ENCODE data around the gene GBP3. TPM values are rescaled to one million over a fixed set of nuclear protein-coding genes. Genes with fewer than 3 reads are reported as not detected.
A peak's percentile ranks its signal among the peaks of the same experiment; 100 is the strongest.
"Not testable (repeated sequence)": the region's sequence is repeated elsewhere in the genome, so short reads cannot be mapped to it uniquely, and the experiment has no call there.

The GBP3 gene
- total and polyA plus RNA-seq, 8 donors: 3.6 to 57.7 (median 17.1) TPM

DNA sequence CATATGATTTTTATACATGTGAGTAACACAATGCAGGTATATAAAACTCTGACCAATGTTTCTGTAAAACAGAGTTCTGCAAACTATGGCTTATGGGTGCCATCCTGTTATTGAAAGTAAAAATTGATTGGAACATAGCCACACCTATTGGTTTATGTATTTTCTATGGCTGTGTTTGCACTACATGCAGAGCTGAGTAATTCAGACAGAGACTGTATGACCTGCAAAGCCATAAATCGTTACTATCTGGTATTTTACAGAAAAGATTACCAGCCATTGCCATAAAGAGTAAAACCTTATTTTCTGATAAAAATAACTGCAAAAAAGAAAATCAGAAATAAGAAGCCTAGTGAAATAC, 29.3 kb upstream of the GBP3 start:
- WGBS, 5 donors: 74 to 85% (median 77%) methylated on average over 1 of the region's 1 CpG
- H3K9me3 ChIP-seq: no peaks in the 10 kb centered on the region
- no peak overlapping the region for H3K27ac ChIP-seq

GRCh38 chr1:89051300-89051954, 28.8 kb upstream of the GBP3 start:
- H3K9me3 ChIP-seq: no peaks in the 10 kb centered on the region
- no peak overlapping the region for H3K4me3 ChIP-seq
- intact Hi-C loops (cut with DNase I; ENCODE audit: low total_unique reads): no loop called here
- H3K4me1 ChIP-seq: no peaks in the 10 kb centered on the region
- TF ChIP-seq EP300 (IDR thresholded peaks at IDR 0.05): no peak
- no peak for TF ChIP-seq POLR2AphosphoS5 (IDR thresholded peaks at IDR 0.05)
- TF ChIP-seq POLR2A (IDR thresholded peaks at IDR 0.05): no peak
- no peak for TF ChIP-seq CTCF (IDR thresholded peaks at IDR 0.05)
- no peak overlapping the region for H3K27ac ChIP-seq
- H3K36me3 ChIP-seq: peaks cover 19 to 73% (median 70%) of the 10 kb centered on the region in 4 donors
- 82 to 96% (median 87%) methylated on average over 9 of the region's 9 CpGs for WGBS, 5 donors
- DNase-seq: peak in 1 of 2 donors; percentile 38
- H3K27me3 ChIP-seq: no peaks in the 10 kb centered on the region

More for the DNA sequence above, 29.3 kb upstream of the GBP3 start:
- no peaks in the 10 kb centered on the region for H3K27me3 ChIP-seq
- intact Hi-C loops (cut with DNase I; ENCODE audit: low total_unique reads): no loop called here
- no peak for TF ChIP-seq POLR2A (IDR thresholded peaks at IDR 0.05)
- no peak for TF ChIP-seq EP300 (IDR thresholded peaks at IDR 0.05)
- no peak for TF ChIP-seq POLR2AphosphoS5 (IDR thresholded peaks at IDR 0.05)
- no peak for TF ChIP-seq CTCF (IDR thresholded peaks at IDR 0.05)
- no peak overlapping the region for H3K4me3 ChIP-seq
- H3K4me1 ChIP-seq: no peaks in the 10 kb centered on the region
- DNase-seq: no peak
- H3K36me3 ChIP-seq: peaks cover 19 to 78% (median 75%) of the 10 kb centered on the region in 4 donors

DNA sequence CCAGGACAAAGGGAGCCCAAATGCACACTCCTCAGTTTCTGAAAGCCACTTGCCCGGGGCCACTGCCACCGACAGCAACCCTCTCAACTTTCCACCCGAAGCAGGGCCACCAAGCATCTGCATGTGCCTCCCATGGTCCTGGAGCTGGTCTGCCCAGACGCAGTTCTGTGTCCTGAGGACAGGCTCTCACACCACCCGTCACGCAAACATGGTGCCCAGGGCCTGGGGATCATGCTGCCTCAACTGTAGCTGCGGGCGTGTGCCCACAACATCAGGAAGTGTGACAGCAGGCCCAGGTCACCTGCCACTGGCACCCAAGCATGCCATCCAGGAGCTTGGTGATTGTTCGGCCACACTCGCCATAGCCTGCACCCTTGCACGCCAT, 28.0 kb upstream of the GBP3 start:
- Histone ChIP-seq H3K36me3 (peaks cover 18 to 65% (median 62%) of the 10 kb centered on the region in 4 donors), H3K27ac (no peak overlapping the region), H3K4me1 (no peaks in the 10 kb centered on the region), H3K9me3 (no peaks in the 10 kb centered on the region), H3K4me3 (no peak overlapping the region), H3K27me3 (no peaks in the 10 kb centered on the region)
- no peak for DNase-seq
- intact Hi-C loops (cut with DNase I; ENCODE audit: low total_unique reads): no loop called here
- TF ChIP-seq POLR2AphosphoS5 (IDR thresholded peaks at IDR 0.05) (no peak), POLR2A (IDR thresholded peaks at IDR 0.05) (no peak), CTCF (IDR thresholded peaks at IDR 0.05) (no peak), EP300 (IDR thresholded peaks at IDR 0.05) (no peak)
- WGBS, 5 donors: 94 to 99% (median 98%) methylated on average over 9 to 11 of the region's 11 CpGs

- peaks cover 17 to 60% (median 56%) of the 10 kb centered on the region in 4 donors for H3K36me3 ChIP-seq
- 67 to 83% (median 69%) methylated on average over 9 of the region's 9 CpGs for WGBS, 5 donors
- H3K9me3 ChIP-seq; intact Hi-C loops (cut with DNase I; ENCODE audit: low total_unique reads); H3K4me1 ChIP-seq; H3K27me3 ChIP-seq; H3K4me3 ChIP-seq; H3K27ac ChIP-seq: not testable (repeated sequence)
- DNase-seq: peak in 1 of 2 donors; percentile 31
Observed at GRCh38 chr1:89049901-89050648, 27.4 kb upstream of the GBP3 start.

- intact Hi-C loops (cut with DNase I; ENCODE audit: low total_unique reads); H3K27me3 ChIP-seq; H3K9me3 ChIP-seq; H3K27ac ChIP-seq; DNase-seq; H3K4me1 ChIP-seq; H3K4me3 ChIP-seq: not testable (repeated sequence)
- H3K36me3 ChIP-seq: peaks cover 14 to 54% (median 51%) of the 10 kb centered on the region in 4 donors
- 58 to 82% (median 79%) methylated on average over 2 of the region's 4 CpGs for WGBS, 5 donors
Observed at GRCh38 chr1:89049187-89049586, 26.5 kb upstream of the GBP3 start.

Data from stomach (tissue), 9 donors.